NCI-H1092 treated with DMSO at 0.1 percent for 48 hours (cell line): Measurements from ENCODE around the gene HTT.
"Not testable (repeated sequence)": the region's sequence is repeated elsewhere in the genome, so short reads cannot be mapped to it uniquely, and the experiment has no call there.

ENCODE experiments used
- DNase-seq: peaks from one replicate; lab custom pipeline; 2025; lab: John Stamatoyannopoulos, UW

Gene HTT

GRCh38 chr4:3082925-3083515 is 8.5 kb downstream of the HTT start:
- DNase-seq, result no peak

DNA sequence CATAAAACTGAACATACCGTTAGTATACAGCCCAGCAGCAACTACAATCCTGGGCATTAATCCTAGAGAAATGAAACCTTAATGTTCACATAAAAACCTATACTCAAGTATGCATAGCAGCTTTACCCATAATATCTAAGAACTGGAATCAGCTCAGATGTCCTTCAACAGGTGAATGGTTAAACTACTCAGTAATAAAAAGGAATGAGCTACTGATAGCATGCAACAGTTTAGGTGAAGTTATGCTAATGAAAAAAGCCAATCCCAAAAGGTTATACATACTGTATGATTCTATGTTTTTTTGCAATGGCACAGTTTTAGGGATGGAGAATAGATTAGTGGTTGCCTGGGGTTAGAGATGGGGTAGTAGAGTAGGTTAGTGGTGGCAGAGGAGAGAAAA is 9.3 kb downstream of the HTT start:
- no peak for DNase-seq

DNA sequence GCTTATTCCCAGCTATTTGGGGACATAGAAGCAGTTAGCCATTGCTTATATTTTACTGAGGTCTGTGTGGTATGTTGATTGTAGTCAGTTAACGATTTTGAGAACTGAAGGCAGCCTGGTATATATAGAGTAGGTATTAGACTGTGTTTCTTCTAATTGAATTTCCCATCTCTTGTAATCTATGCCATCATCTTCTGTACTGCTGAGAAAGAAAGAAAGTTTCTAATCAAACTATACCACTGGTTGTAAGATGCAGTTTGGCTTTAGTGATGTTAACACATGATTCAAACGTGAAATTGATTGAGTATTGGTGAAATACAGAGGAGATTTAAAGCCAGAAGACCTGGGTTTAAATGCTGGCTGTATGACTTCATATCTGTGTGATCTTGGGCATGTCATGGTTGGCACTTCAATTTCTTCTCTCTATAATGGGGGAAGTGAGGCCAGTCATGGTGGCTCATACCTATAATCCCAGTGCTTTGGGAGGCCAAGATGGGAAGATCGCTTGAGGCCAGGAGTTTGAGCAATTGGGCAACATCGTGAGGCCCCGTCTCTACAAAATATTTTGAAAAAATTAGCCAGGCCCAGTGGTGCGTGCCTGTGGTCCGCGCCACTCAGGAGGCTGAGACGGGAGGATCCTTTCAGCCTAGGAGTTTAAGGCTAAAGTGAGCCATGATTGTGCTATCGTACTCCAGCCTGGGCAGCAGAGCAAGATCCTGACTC is 11.6 kb downstream of the HTT start:
- no peak for DNase-seq

DNA sequence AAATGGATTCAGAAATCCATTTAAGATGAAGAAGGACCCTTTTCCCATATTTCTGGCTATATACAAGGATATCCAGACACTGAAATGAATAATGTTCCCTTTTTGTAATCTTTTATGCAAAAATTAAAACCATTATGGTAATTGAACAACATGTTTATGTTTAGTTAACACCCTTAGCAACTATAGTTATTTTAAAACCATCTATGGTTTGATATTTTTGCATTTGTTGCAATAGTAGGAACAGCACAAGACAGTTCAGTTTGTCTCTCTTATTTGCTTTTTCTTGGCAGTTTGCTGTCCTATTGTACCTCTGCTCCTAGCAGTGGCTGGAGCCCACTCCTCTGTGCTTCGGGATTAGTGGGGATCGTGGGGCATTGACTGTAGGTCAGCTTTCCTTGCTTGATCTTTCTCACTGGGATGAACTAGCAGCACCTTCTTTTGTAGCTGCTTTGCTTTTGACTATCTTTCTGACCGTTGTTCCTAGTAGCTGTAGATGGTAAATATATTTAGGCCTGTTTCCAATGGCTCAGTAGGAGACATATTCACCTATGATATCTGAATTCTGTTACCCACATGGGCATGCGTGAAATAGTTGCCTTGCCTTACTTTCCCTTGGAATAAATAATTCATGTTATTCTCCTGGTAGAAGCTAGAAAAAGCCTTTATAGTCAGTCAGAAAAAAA is 12.8 kb downstream of the HTT start:
- no peak for DNase-seq

DNA sequence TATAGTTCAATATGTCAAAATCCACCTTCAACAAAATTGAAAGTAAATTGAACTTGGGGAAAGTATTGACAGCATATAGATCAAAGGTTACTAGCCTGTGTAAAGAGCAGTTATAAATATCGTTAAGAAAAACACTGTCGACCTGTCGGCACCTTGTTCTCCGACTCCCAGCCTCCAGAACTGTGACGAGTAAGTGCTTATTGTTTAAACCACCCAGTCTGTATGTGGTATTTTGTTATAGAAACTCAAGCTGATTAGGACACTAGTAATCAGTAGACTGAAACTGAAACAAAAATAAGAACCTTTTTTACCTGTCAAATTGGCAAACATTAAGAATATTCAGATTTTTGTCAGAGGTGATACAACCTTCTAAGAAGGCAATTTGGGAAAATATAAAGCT is 17.0 kb downstream of the HTT start:
- no peak for DNase-seq

DNA sequence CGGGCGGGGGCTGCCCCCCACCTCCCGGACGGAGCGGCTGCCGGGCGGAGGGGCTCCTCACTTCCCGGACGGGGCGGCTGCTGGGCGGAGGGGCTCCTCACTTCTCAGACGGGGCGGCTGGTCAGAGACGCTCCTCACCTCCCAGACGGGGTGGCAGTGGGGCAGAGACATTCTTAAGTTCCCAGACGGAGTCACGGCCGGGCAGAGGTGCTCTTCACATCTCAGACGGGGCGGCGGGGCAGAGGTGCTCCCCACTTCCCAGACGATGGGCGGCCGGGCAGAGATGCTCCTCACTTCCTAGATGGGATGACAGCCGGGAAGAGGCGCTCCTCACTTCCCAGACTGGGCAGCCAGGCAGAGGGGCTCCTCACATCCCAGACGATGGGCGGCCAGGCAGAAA is 20.2 kb downstream of the HTT start:
- not testable (repeated sequence) for DNase-seq

DNA sequence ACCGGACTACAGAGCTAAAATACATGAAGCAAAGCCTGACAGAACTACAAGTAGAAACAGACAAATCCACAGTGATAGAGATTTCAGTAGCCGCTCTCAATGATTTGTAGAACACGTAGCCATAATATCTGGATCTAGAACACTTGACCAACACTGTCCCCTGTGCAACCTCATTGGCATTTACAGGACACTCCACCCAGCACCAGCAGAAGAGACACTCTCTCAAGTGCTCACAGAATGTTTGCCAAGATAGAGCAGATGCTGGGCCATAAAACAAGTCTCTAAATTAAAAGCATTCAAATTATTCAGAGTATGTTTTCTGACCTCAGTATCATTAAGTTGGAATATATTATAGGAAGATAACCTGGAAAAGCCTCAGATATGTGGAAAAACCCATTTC is 21.7 kb downstream of the HTT start:
- DNase-seq, result no peak

DNA sequence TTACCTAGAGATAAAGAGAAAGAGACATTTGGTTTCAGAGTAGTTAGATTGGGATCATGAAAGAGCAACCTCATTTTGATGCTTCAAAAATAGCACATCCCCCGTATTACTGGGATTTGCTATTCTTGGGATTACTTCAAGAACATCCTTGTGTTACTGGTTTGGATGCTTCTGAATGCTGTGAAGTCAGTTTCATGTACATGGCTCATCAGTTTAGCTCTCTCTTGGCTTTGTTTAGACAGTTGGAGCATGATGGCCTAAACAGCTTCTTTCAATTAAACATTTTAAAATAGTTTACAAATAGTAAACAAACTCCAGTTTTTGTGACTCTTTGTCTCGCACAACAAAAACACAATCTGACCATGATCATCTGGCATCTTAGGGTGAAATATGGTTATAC is 23.9 kb downstream of the HTT start:
- no peak for DNase-seq

- DNase-seq, result peak; percentile 40
These were observed 32.1 kb downstream of the HTT start for GRCh38 chr4:3106339-3107186.

GRCh38 chr4:3107271-3107670 is 32.8 kb downstream of the HTT start:
- DNase-seq, result no peak

DNA sequence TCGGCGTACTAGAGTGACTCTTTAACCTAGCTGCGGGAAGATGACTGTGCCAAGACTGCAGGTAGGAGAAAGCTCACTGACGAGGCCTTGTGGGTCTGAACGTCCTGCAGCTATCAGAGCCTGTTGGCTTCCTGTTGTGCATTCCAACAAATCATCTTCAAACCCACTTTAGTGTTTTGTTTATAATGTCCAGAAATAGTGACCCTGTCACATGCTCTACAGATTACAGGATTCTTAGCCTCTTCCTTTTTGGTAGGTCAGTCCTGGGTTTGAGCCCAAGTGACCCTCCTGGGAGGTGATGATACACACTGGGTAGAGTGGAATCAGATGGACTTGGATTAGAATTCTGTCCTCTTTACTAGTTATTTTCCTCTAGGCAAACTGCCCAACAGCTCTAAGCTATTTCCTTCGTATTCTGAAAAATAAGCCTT is 33.2 kb downstream of the HTT start:
- DNase-seq, result no peak

- no peak for DNase-seq
These were observed 33.7 kb downstream of the HTT start for GRCh38 chr4:3108211-3108610.

DNA sequence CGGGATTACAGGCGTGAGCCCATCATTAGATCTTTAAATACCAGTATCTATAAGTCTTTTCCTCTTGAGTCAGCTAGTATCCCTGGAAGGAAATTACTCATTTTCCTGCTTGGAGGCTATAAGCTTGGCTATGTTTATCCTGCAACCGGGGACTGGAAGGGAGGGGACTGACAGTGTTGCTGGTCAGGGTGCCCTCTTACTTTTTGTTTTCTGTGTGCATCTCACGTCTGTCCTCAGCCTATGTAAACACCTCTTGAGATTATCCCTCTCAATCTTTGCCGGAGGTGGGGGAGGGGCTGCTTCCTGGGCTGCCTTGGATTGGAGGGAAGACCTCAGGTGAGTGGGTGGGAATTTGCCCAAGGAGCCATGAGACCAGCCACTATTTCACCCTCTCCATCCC is 37.0 kb downstream of the HTT start:
- no peak for DNase-seq

DNA sequence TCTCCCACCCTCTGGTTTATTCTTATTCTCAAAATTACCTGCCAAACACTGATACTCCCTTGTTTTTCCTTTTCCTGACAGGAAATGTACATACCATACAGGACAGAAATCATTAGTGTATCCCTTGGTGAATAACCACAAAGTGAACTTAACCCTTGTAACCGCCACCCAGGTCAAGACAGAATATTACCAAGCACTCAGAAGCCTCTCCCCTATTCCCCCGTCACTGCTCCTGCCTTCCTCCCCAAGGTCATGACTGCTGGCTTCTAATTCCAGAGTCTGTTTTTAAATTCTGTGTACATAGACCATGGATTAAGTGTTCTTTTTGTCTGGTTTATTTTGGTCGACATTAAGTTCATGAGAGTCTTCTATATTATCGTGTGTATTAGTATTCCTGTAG is 37.7 kb downstream of the HTT start:
- DNase-seq, result no peak

DNA sequence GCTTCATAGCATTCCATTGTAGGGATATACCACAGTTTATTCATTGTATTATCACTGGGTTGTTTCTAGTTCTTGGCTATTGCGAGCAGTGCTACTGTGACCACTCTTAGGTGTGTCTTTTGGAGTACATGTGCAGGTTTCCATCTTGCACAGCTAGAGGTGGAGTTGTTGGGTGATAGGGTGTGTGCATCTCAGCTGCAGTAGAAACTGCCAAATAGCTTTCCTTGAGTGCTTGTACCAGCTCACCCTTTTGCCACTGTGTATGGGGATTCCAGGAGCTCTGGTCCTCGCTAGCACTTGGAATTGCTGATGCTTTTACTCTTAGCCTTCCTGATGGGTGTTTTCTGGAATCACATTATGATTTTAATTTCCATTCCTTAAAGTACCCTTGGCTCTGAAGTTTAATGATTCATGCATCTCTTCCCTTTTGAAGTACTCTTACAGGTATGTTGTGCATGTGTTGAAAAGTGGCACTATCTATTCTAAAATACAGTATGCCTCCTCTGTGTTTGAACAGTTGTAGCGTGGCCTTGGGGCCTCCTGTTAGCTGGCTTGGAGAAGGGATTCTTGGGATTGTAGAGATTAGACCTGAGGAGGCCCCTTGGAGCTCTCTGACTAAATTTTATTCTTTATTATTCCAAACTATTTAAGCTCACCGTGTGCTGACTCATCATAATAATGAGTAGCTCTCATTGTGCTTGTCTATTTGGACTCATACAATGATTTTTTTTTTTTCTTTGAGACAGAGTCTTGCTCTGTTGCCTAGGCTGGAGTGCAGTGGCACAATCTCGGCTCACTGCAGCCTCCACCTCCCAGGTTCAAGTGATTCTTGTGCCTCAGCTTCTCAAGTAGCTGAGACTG is 38.4 kb downstream of the HTT start:
- DNase-seq, result no peak

GRCh38 chr4:3114377-3114776 is 39.9 kb downstream of the HTT start:
- DNase-seq, result no peak

DNA sequence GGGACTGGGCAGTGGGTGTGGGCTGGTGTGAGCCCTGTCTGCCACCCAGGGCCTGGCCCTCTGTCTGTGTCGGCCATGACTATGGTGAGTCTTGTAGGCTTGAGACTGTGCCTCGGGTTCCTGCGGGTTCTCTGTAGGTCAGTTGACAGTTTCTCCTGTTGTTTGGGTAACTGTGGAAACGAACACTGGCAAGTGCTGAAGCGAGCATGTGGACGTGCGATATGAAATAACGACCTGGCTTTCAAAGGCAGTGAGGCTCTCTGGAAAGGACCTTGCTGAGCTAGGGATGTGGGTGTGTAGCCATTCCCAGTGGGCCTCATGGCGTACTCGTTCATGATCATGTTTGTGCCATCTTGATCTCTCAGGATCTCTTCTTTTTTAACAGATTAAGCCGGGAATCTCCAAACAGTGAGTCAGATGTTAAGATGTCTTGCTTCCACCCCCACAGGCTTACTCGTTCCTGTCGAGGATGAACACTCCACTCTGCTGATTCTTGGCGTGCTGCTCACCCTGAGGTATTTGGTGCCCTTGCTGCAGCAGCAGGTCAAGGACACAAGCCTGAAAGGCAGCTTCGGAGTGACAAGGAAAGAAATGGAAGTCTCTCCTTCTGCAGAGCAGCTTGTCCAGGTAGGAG is 41.3 kb downstream of the HTT start:
- no peak for DNase-seq

DNA sequence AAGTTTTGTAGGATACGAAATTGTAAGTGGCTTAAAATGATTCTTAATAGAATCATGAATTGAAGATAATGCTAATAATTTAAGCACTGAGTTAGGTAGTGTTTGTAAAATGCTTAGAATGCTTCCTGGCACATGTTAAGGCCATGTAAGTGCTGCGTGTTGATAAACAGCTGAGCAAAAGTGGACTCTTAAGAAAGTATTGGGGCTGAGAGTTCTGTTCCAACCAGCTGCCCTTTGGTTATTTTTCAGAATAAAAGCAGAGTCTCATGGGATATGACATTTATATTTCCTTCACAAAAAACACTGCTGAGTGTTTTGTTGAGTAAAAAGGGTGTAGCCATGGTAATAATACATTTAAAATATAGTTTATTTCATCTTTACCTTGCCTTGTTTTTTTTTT is 42.5 kb downstream of the HTT start:
- DNase-seq, result no peak

GRCh38 chr4:3118312-3118711 is 43.8 kb downstream of the HTT start:
- DNase-seq, result no peak

- no peak for DNase-seq
These were observed 45.0 kb downstream of the HTT start for GRCh38 chr4:3119464-3119863.

- DNase-seq, result no peak
These were observed 46.6 kb downstream of the HTT start for GRCh38 chr4:3121110-3121509.
